ENCODE data around the gene MACROD1. TPM values are rescaled to one million over a fixed set of nuclear protein-coding genes. Genes with fewer than 3 reads are reported as not detected.

Gene MACROD1
- total RNA-seq, 3 donors from 2014 or later (not counting 1 experiment from before 2014, with no cell fraction given): 0.73 to 3.3 (median 1.8) TPM

- intact Hi-C loops (cut with micrococcal nuclease): no loop called here
- no peak for DNase-seq
- Mint-ChIP-seq H3K4me1 (no peaks in the 10 kb centered on the region), H3K27me3 (ENCODE audit: low read depth in 2 of 2) (no peaks in the 10 kb centered on the region), H3K27ac (no peak overlapping the region), H3K4me3 (no peak overlapping the region), H3K9me3 (no peaks in the 10 kb centered on the region), H3K36me3 (no peaks in the 10 kb centered on the region)
- Histone ChIP-seq H3K9me3 (ENCODE audit: control insufficient read depth, insufficient read depth, low read length) (no peaks in the 10 kb centered on the region), H3K4me3 (ENCODE audit: low read length) (no peak overlapping the region), H3K27me3 (ENCODE audit: control insufficient read depth, insufficient read depth, low read length) (no peaks in the 10 kb centered on the region), H3K27ac (ENCODE audit: low read length) (no peak overlapping the region), H3K4me1 (ENCODE audit: control insufficient read depth, insufficient read depth, low read length) (no peaks in the 10 kb centered on the region), H3K36me3 (ENCODE audit: control insufficient read depth, insufficient read depth, low read length) (no peaks in the 10 kb centered on the region)
- 83% methylated on average over 9 of the region's 9 CpGs for WGBS (ENCODE audit: insufficient coverage)
- TF ChIP-seq CTCF (IDR thresholded peaks at IDR 0.05): no peak
- ATAC-seq: no peak
Measured at GRCh38 chr11:64107303-64107702, 58.6 kb downstream of the MACROD1 start.

GRCh38 chr11:64104632-64105031 is 61.3 kb downstream of the MACROD1 start:
- no peaks in the 10 kb centered on the region for H3K36me3 Mint-ChIP-seq
- H3K27ac Mint-ChIP-seq: no peak overlapping the region
- no peak for DNase-seq
- Histone ChIP-seq H3K27ac (ENCODE audit: low read length) (no peak overlapping the region), H3K27me3 (ENCODE audit: control insufficient read depth, insufficient read depth, low read length) (no peaks in the 10 kb centered on the region), H3K9me3 (ENCODE audit: control insufficient read depth, insufficient read depth, low read length) (no peaks in the 10 kb centered on the region), H3K36me3 (ENCODE audit: control insufficient read depth, insufficient read depth, low read length) (no peaks in the 10 kb centered on the region), H3K4me1 (ENCODE audit: control insufficient read depth, insufficient read depth, low read length) (no peaks in the 10 kb centered on the region), H3K4me3 (ENCODE audit: low read length) (no peak overlapping the region)
- no peak for ATAC-seq
- no peaks in the 10 kb centered on the region for H3K4me1 Mint-ChIP-seq
- 98% methylated on average over 5 of the region's 5 CpGs for whole genome bisulfite sequencing (ENCODE audit: insufficient coverage)
- peaks cover 0 to under 1% of the 10 kb centered on the region in 2 donors for H3K27me3 Mint-ChIP-seq (ENCODE audit: low read depth in 2 of 2)
- no peaks in the 10 kb centered on the region for H3K9me3 Mint-ChIP-seq
- TF ChIP-seq CTCF (IDR thresholded peaks at IDR 0.05): no peak
- intact Hi-C loops (cut with micrococcal nuclease): no loop called here
- H3K4me3 Mint-ChIP-seq: no peak overlapping the region

GRCh38 chr11:64103277-64103985 is 62.5 kb downstream of the MACROD1 start:
- DNase-seq (no peak), ATAC-seq (no peak)
- Mint-ChIP-seq H3K27me3 (ENCODE audit: low read depth in 2 of 2) (peaks cover 0 to 5% of the 10 kb centered on the region in 2 donors), H3K9me3 (no peaks in the 10 kb centered on the region), H3K27ac (no peak overlapping the region), H3K36me3 (no peaks in the 10 kb centered on the region), H3K4me3 (no peak overlapping the region), H3K4me1 (no peaks in the 10 kb centered on the region)
- no peak for TF ChIP-seq CTCF (IDR thresholded peaks at IDR 0.05)
- no peaks in the 10 kb centered on the region for H3K36me3 ChIP-seq (ENCODE audit: control insufficient read depth, insufficient read depth, low read length)
- H3K4me3 ChIP-seq (ENCODE audit: low read length): no peak overlapping the region
- H3K4me1 ChIP-seq (ENCODE audit: control insufficient read depth, insufficient read depth, low read length): no peaks in the 10 kb centered on the region
- WGBS (ENCODE audit: insufficient coverage): 84% methylated on average over 13 of the region's 13 CpGs
- intact Hi-C loops (cut with micrococcal nuclease): no loop called here
- no peak overlapping the region for H3K27ac ChIP-seq (ENCODE audit: low read length)
- H3K9me3 ChIP-seq (ENCODE audit: control insufficient read depth, insufficient read depth, low read length): no peaks in the 10 kb centered on the region
- no peaks in the 10 kb centered on the region for H3K27me3 ChIP-seq (ENCODE audit: control insufficient read depth, insufficient read depth, low read length)
